IMR-90 (cell line): ENCODE measurements around the gene AMIGO1. TPM values are rescaled to one million over a fixed set of nuclear protein-coding genes. Genes with fewer than 3 reads are reported as not detected.
A peak's percentile ranks its signal among the peaks of the same experiment; 100 is the strongest.

ENCODE experiments used
- ATAC-seq: fragments of 200-7000 bp; cut with Tn5 transposase; 2 replicates; pipeline ENCODE4 v1.9.1; 2020; ENCODE audit warnings: low read depth, mild to moderate bottlenecking, moderate library complexity
- BruUV-seq: library from RNA; stranded (reverse); fragments of 400-500 nt; replicated peaks from 2 replicates; lab custom pipeline; 2021; lab: Mats Ljungman, UMichigan
- CTCF ChIA-PET: fragments of 300-600 bp; formaldehyde crosslinking; extraction: SDS; loops from one replicate; lab custom pipeline; 2021; ENCODE audit warnings: antibody characterized with exemption; lab: Yijun Ruan, JAX
- POLR2A ChIA-PET: fragments of 300-600 bp; sonication (Branson Sonifier 250); formaldehyde crosslinking; loops from one replicate; lab custom pipeline; 2022; ENCODE audit warnings: antibody characterized with exemption; ENCODE audit not compliant: unreplicated experiment; lab: Charles Lee
- DNase-seq: peaks from one replicate; pipeline ENCODE4 v3.0.0; 2013
- H2AFZ ChIP-seq: replicated peaks from 2 replicates; pipeline ENCODE3; 2013; ENCODE audit warnings: low read length, mild to moderate bottlenecking; ENCODE audit not compliant: poor library complexity
- H2AK5ac ChIP-seq: 2 replicates; pipeline ENCODE4 v1.6.1; 2013; ENCODE audit warnings: low read depth, low read length, inconsistent platforms
- H2AK9ac ChIP-seq: replicated peaks from 2 replicates; pipeline ENCODE3; 2013; ENCODE audit warnings: mild to moderate bottlenecking, low read depth, low read length, moderate library complexity; ENCODE audit not compliant: poor library complexity
- H2BK120ac ChIP-seq: 2 replicates; pipeline ENCODE4 v1.6.1; 2013; ENCODE audit warnings: low read depth, low read length, inconsistent platforms
- H2BK15ac ChIP-seq: 3 replicates; pipeline ENCODE4 v1.6.1; 2013; ENCODE audit warnings: low read depth, low read length, inconsistent platforms
- H2BK20ac ChIP-seq: 2 replicates; pipeline ENCODE4 v1.6.1; 2013; ENCODE audit warnings: low read depth, mild to moderate bottlenecking, inconsistent platforms, low read length, moderate library complexity
- H2BK5ac ChIP-seq: 2 replicates; pipeline ENCODE4 v1.6.1; 2013; ENCODE audit warnings: mild to moderate bottlenecking, low read depth, low read length, inconsistent platforms; ENCODE audit not compliant: poor library complexity, severe bottlenecking
- H3K14ac ChIP-seq: replicated peaks from 2 replicates; pipeline ENCODE4 v1.6.1; 2013; ENCODE audit warnings: low read depth, low read length, inconsistent platforms
- H3K18ac ChIP-seq: 2 replicates; pipeline ENCODE4 v1.6.1; 2013; ENCODE audit warnings: low read depth, low read length, control low read depth
- H3K23ac ChIP-seq: 2 replicates; pipeline ENCODE4 v1.6.1; 2013; ENCODE audit warnings: low read depth, low read length, inconsistent platforms
- H3K27ac ChIP-seq: 2 replicates; pipeline ENCODE4 v1.5.1; 2013; ENCODE audit warnings: mild to moderate bottlenecking, control low read depth, low read length; ENCODE audit not compliant: insufficient read depth
- H3K27me3 ChIP-seq: 2 replicates; pipeline ENCODE4 v1.6.1; 2013; ENCODE audit warnings: low read length; ENCODE audit not compliant: control insufficient read depth, insufficient read depth
- H3K36me3 ChIP-seq: 2 replicates; pipeline ENCODE4 v1.6.1; 2013; ENCODE audit warnings: low read length, mixed read lengths; ENCODE audit not compliant: control insufficient read depth, insufficient read depth
- H3K4ac ChIP-seq: 2 replicates; pipeline ENCODE4 v1.6.1; 2013; ENCODE audit warnings: low read depth, low read length, inconsistent platforms
- H3K4me1 ChIP-seq: 2 replicates; pipeline ENCODE4 v1.6.1; 2013; ENCODE audit warnings: low read length, mixed read lengths; ENCODE audit not compliant: control insufficient read depth, insufficient read depth
- H3K4me2 ChIP-seq: 2 replicates; pipeline ENCODE4 v1.6.1; 2013; ENCODE audit warnings: low read depth, mild to moderate bottlenecking, control low read depth, low read length, moderate library complexity
- H3K4me3 ChIP-seq: 2 replicates; pipeline ENCODE4 v1.5.1; 2013; ENCODE audit warnings: low read depth, mild to moderate bottlenecking, control low read depth, low read length, moderate library complexity; ENCODE audit not compliant: insufficient read depth
- H3K56ac ChIP-seq: 2 replicates; pipeline ENCODE4 v1.6.1; 2013; ENCODE audit warnings: low read length, inconsistent platforms; ENCODE audit not compliant: insufficient read depth; ENCODE audit errors: extremely low read depth
- H3K79me1 ChIP-seq, 2 experiments: 2 replicates each; pipeline ENCODE4 v1.6.1; 2013; ENCODE audit warnings: low read length in 2 of 2, inconsistent platforms in 1 of 2, low read depth in 1 of 2
- H3K9ac ChIP-seq: 2 replicates; pipeline ENCODE4 v1.6.1; 2013; ENCODE audit warnings: low read depth, low read length, control low read depth
- H3K9me1 ChIP-seq: 2 replicates; pipeline ENCODE4 v1.6.1; 2013; ENCODE audit warnings: low read length, inconsistent platforms; ENCODE audit not compliant: insufficient read depth
- H3K9me3 ChIP-seq: 2 replicates; pipeline ENCODE4 v1.6.1; 2013; ENCODE audit warnings: low read length; ENCODE audit not compliant: control insufficient read depth, insufficient read depth
- H4K20me1 ChIP-seq: 2 replicates; pipeline ENCODE4 v1.6.1; 2013; ENCODE audit warnings: low read length, inconsistent platforms; ENCODE audit not compliant: insufficient read depth
- H4K5ac ChIP-seq: 2 replicates; pipeline ENCODE4 v1.6.1; 2013; ENCODE audit warnings: mild to moderate bottlenecking, low read depth, low read length, control low read depth
- H4K8ac ChIP-seq, 2 experiments: 2 replicates each; pipeline ENCODE4 v1.6.1; 2013; ENCODE audit warnings: low read depth in 2 of 2, low read length in 2 of 2, control low read depth in 1 of 2, inconsistent platforms in 1 of 2
- H4K91ac ChIP-seq: 2 replicates; pipeline ENCODE4 v1.6.1; 2013; ENCODE audit warnings: low read depth, low read length, inconsistent platforms; ENCODE audit not compliant: insufficient read depth
- CEBPB ChIP-seq: IDR thresholded peaks from 2 replicates; pipeline ENCODE4 v1.6.1; 2012; ENCODE audit warnings: low read depth, low read length, improper control_type of control experiment
- CHD1 ChIP-seq: IDR thresholded peaks from 2 replicates; pipeline ENCODE4 v1.6.1; 2012; ENCODE audit warnings: low read depth, low read length, improper control_type of control experiment
- ELK1 ChIP-seq: fragments of 150-350 bp; IDR thresholded peaks from 2 replicates; pipeline ENCODE4 v1.6.1; 2016; ENCODE audit warnings: low read depth, mild to moderate bottlenecking, low read length, moderate library complexity, borderline replicate concordance
- FOS ChIP-seq: fragments of 150-350 bp; IDR thresholded peaks from 2 replicates; pipeline ENCODE4 v1.6.1; 2016; ENCODE audit warnings: low read depth, low read length
- MAFK ChIP-seq: IDR thresholded peaks from 2 replicates; pipeline ENCODE4 v1.6.1; 2012; ENCODE audit warnings: low read depth, low read length, improper control_type of control experiment
- MAZ ChIP-seq: IDR thresholded peaks from 2 replicates; pipeline ENCODE4 v1.6.1; 2012; ENCODE audit warnings: low read depth, mild to moderate bottlenecking, low read length, improper control_type of control experiment, moderate library complexity, borderline replicate concordance
- MXI1 ChIP-seq: IDR thresholded peaks from 2 replicates; pipeline ENCODE4 v1.6.1; 2012; ENCODE audit warnings: low read depth, mild to moderate bottlenecking, low read length, moderate library complexity, borderline replicate concordance
- NFE2L2 ChIP-seq: fragments of 150-350 bp; IDR thresholded peaks from 2 replicates; pipeline ENCODE4 v1.6.1; 2016; ENCODE audit warnings: low read depth, mild to moderate bottlenecking, low read length
- POLR2A ChIP-seq: IDR thresholded peaks from 2 replicates; pipeline ENCODE4 v1.6.1; 2012; ENCODE audit warnings: mild to moderate bottlenecking, low read depth, low read length
- RAD21 ChIP-seq: IDR thresholded peaks from 2 replicates; pipeline ENCODE4 v1.6.1; 2012; ENCODE audit warnings: low read length, improper control_type of control experiment
- RCOR1 ChIP-seq: IDR thresholded peaks from 2 replicates; pipeline ENCODE4 v1.6.1; 2012; ENCODE audit warnings: mild to moderate bottlenecking, low read length, improper control_type of control experiment; ENCODE audit not compliant: insufficient replicate concordance
- RFX5 ChIP-seq: IDR thresholded peaks from 2 replicates; pipeline ENCODE4 v1.8.0; 2012; ENCODE audit warnings: low read depth, mild to moderate bottlenecking, low read length, moderate library complexity
- SMC3 ChIP-seq: fragments of 150-350 bp; IDR thresholded peaks from 2 replicates; pipeline ENCODE4 v1.6.1; 2016; ENCODE audit warnings: low read depth, mild to moderate bottlenecking, antibody characterized with exemption, low read length, moderate library complexity
- USF2 ChIP-seq: fragments of 150-350 bp; IDR thresholded peaks from 2 replicates; pipeline ENCODE4 v1.6.1; 2017; ENCODE audit warnings: mild to moderate bottlenecking, antibody characterized with exemption, low read length, low read depth
- WGBS, 2 experiments: methylation state at CpG; one replicate each; pipeline versions ENCODE4 v1.1.5 to v1.1.7; 2013; ENCODE audit warnings: missing lambda C conversion rate in 2 of 2; ENCODE audit not compliant: insufficient read length in 1 of 2; ENCODE audit errors: extremely low coverage in 2 of 2; 5-methylcytosine and 5-hydroxymethylcytosine counted together
- dilution Hi-C: fragments of 300-500 bp; cut with HindIII; formaldehyde crosslinking; loops from one replicate; pipeline ENCODE4 v1.14.3; 2018; ENCODE audit warnings: low sequenced_read_pairs; ENCODE audit not compliant: unreplicated experiment
- in situ Hi-C: fragments of 300-500 bp; cut with MboI; formaldehyde crosslinking; loops from 3 replicates; pipeline ENCODE4 v1.14.3; 2019; ENCODE audit warnings: low sequenced_read_pairs, inconsistent platforms, mixed read lengths
- intact Hi-C: fragments of 100-400 bp; cut with micrococcal nuclease; formaldehyde crosslinking; loops from 2 replicates; pipeline ENCODE4 v1.10.0; 2022
- polyA plus RNA-seq, 3 experiments: library from polyadenylated mRNA; depleted of rRNA; stranded (reverse); fragments of >200 nt; gene quantifications; 2 replicates each; pipeline ENCODE4 v1.2.3, GENCODE V29; 2012; ENCODE audit warnings: low replicate concordance in 1 of 3
- total RNA-seq: library from RNA; depleted of rRNA; stranded (reverse); fragments of >200 nt; gene quantifications from 2 replicates; pipeline ENCODE4 v1.2.3, GENCODE V29; 2012
- TF ChIP-seq, protein P1 (sequence below): conservative IDR thresholded peaks from 2 replicates; pipeline ENCODE4 v1.5.1; 2012; ENCODE audit warnings: mild to moderate bottlenecking, low read depth, low read length, improper control_type of control experiment

Gene AMIGO1
- total and polyA plus RNA-seq, 2 of the 4 experiments (the other 2 are of a cell fraction) = 1.5 to 1.6 TPM

DNA sequence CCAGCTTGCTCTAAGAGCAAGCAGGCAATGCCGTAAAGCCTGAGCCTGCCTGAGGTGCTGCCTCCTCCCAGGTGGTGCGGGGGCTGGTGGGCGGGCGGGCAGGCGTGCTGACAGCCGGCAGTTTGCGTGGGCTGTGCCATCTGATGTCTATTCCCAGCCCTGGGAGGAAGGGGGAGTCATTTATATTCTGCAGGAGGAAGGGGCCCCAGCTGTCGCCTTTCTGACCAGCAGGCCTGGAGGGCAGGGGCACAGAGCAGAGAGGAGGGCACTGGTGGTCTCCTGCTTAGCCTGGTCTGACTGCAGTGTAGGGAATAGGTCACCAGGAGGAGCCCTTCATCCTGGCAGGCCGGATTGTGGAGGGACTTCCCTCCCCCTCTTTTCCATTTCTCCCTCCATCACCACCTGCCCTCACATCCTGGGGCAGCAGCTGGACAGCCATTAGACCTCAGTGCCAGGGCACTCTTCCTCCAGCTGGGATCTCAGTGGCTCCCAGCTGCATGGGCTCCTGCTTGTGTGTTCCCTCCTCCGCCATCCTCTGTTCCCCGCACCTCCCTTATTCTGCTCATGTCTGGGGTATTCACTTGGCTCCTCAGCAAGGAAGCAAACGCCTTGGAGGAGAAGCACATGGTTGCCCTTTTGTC, 11.2 kb downstream of the AMIGO1 start:
- Histone ChIP-seq H3K9ac (no peak overlapping the region), H2BK120ac (no peak overlapping the region), H3K14ac (no peak overlapping the region), H3K4ac (no peak overlapping the region), H3K4me2 (no peak overlapping the region), H3K27ac (no peak overlapping the region), H3K18ac (no peak overlapping the region), H2AFZ (peak overlapping the region; percentile 59), H2BK15ac (no peak overlapping the region), H3K23ac (no peak overlapping the region), H3K4me3 (no peak overlapping the region), H3K9me1 (peaks cover 28% of the 10 kb centered on the region), H2BK20ac (no peak overlapping the region), H4K5ac (no peak overlapping the region), H4K8ac (no peak overlapping the region), H3K9me3 (no peaks in the 10 kb centered on the region), H3K36me3 (peaks cover 13% of the 10 kb centered on the region), H3K4me1 (peaks cover 32% of the 10 kb centered on the region), H4K91ac (no peak overlapping the region), H3K79me1 (peaks cover 15 to 62% of the 10 kb centered on the region in 2 experiments), H3K56ac (no peak overlapping the region), H2AK9ac (no peak overlapping the region), H4K20me1 (peaks cover 15% of the 10 kb centered on the region; the same call in 1 of the 2 replicates), H2BK5ac (no peak overlapping the region), H3K27me3 (no peaks in the 10 kb centered on the region), H2AK5ac (peak overlapping the region; percentile 13)
- in situ Hi-C loops = loop anchor here (5.0 kb wide), 1 partner anchor 34 kb away; no protein-coding TSS in a partner anchor
- POLR2A ChIA-PET = no interaction called here
- dilution Hi-C loops = no loop called here
- DNase-seq (peak; percentile 46), ATAC-seq (0 out of 2 replicates have a peak, but pooled peaks have one; percentile 10)
- CTCF ChIA-PET = interaction anchor here (0.5 to 5.1 kb wide), 10 partner anchors 8 to 547 kb away, joined by 3 to 51 read pairs (median 4); partner anchors contain the start of gene AMIGO1
- no TSS peak for BruUV-seq
- intact Hi-C loops = loop anchor here (1.0 kb wide), 1 partner anchor 34 kb away; no protein-coding TSS in a partner anchor
- WGBS, 2 experiments = 97% methylated on average over 6 of the region's 12 CpGs; no CpG with 5 or more reads in 1 of the 2 experiments
- TF ChIP-seq CHD1 = no peak
- no peak for TF ChIP-seq CEBPB
- no peak for TF ChIP-seq ELK1
- no peak for TF ChIP-seq MAFK
- TF ChIP-seq NFE2L2 = no peak
- TF ChIP-seq POLR2A = no peak
- peak; percentile 75 for TF ChIP-seq RAD21
- TF ChIP-seq RCOR1 = no peak
- no peak for TF ChIP-seq MXI1
- TF ChIP-seq MAZ = peak; percentile 50; the same call in 1 of the 2 replicates
- peak; percentile 83 for TF ChIP-seq SMC3
- TF ChIP-seq FOS = no peak
- TF ChIP-seq RFX5 = no peak
- TF ChIP-seq USF2 = no peak
- TF ChIP-seq, protein P1, sequence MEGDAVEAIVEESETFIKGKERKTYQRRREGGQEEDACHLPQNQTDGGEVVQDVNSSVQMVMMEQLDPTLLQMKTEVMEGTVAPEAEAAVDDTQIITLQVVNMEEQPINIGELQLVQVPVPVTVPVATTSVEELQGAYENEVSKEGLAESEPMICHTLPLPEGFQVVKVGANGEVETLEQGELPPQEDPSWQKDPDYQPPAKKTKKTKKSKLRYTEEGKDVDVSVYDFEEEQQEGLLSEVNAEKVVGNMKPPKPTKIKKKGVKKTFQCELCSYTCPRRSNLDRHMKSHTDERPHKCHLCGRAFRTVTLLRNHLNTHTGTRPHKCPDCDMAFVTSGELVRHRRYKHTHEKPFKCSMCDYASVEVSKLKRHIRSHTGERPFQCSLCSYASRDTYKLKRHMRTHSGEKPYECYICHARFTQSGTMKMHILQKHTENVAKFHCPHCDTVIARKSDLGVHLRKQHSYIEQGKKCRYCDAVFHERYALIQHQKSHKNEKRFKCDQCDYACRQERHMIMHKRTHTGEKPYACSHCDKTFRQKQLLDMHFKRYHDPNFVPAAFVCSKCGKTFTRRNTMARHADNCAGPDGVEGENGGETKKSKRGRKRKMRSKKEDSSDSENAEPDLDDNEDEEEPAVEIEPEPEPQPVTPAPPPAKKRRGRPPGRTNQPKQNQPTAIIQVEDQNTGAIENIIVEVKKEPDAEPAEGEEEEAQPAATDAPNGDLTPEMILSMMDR = peak; percentile 70
